Cardiac muscle cell (in vitro differentiated cells and primary cell): Measurements from ENCODE around the gene DHCR24. TPM values are rescaled to one million over a fixed set of nuclear protein-coding genes. Genes with fewer than 3 reads are reported as not detected.
A peak's percentile ranks its signal among the peaks of the same experiment; 100 is the strongest.
"Not testable (repeated sequence)": the region's sequence is repeated elsewhere in the genome, so short reads cannot be mapped to it uniquely, and the experiment has no call there.

Experiments used
- DNase-seq, 2 donors: peaks; one replicate each; pipeline versions ENCODE4 v3.0.0 to v3.0.0-alpha.2; 2010 to 2017; ENCODE audit warnings: low read depth in 1 of 2, low spot score in 1 of 2
- H3K27ac ChIP-seq: fragments of 200-600 bp; sonication (generic); 2 replicates; pipeline ENCODE4 v1.5.1; 2016
- H3K27me3 ChIP-seq: fragments of 200-600 bp; sonication (generic); 2 replicates; pipeline ENCODE4 v1.6.0; 2016; ENCODE audit warnings: control low read depth
- H3K36me3 ChIP-seq: fragments of 200-600 bp; sonication (generic); 2 replicates; pipeline ENCODE4 v1.5.1; 2016; ENCODE audit warnings: control low read depth
- H3K4me1 ChIP-seq: fragments of 200-600 bp; sonication (generic); 2 replicates; pipeline ENCODE4 v1.8.1; 2017; ENCODE audit warnings: low read depth, mild to moderate bottlenecking, mixed run types
- H3K4me3 ChIP-seq: fragments of 200-600 bp; sonication (generic); 2 replicates; pipeline ENCODE4 v1.5.1; 2016; ENCODE audit warnings: mild to moderate bottlenecking
- H3K9me3 ChIP-seq: fragments of 200-600 bp; sonication (generic); 2 replicates; pipeline ENCODE4 v1.5.1; 2017; ENCODE audit warnings: low read depth, mild to moderate bottlenecking, control low read depth
- CTCF ChIP-seq: IDR thresholded peaks from 2 replicates; pipeline ENCODE4 v1.5.1; 2012; ENCODE audit warnings: low read depth, mild to moderate bottlenecking, low read length
- polyA plus RNA-seq: library from polyadenylated mRNA; unstranded; fragments of >200 nt; fragmentation: Nextera tagmentation; extraction: Ambion mirVana; gene quantifications from 2 replicates; pipeline ENCODE4 v1.2.1, GENCODE V29; 2016
- total RNA-seq: library from RNA; depleted of rRNA; stranded (reverse); fragments of >200 nt; gene quantifications from 2 replicates; pipeline ENCODE4 v1.2.3, GENCODE V29; 2016

Gene DHCR24
- total and polyA plus RNA-seq, 2 experiments from 2014 or later, result 144 to 181 TPM

GRCh38 chr1:54885237-54885679 lies 1.7 kb downstream of the DHCR24 start:
- H3K27ac ChIP-seq, result no peak overlapping the region
- no peaks in the 10 kb centered on the region for H3K9me3 ChIP-seq
- DNase-seq, result no peak
- no peak for TF ChIP-seq CTCF
- H3K4me3 ChIP-seq, result no peak overlapping the region
- H3K4me1 ChIP-seq, result peaks cover 9% of the 10 kb centered on the region
- peaks cover 20% of the 10 kb centered on the region for H3K36me3 ChIP-seq
- no peaks in the 10 kb centered on the region for H3K27me3 ChIP-seq

GRCh38 chr1:54884768-54885167 lies 2.2 kb downstream of the DHCR24 start:
- no peaks in the 10 kb centered on the region for H3K27me3 ChIP-seq
- no peak for DNase-seq
- no peak overlapping the region for H3K27ac ChIP-seq
- H3K9me3 ChIP-seq, result no peaks in the 10 kb centered on the region
- TF ChIP-seq CTCF, result no peak
- H3K4me1 ChIP-seq, result peaks cover 9% of the 10 kb centered on the region
- H3K36me3 ChIP-seq, result peaks cover 20% of the 10 kb centered on the region
- no peak overlapping the region for H3K4me3 ChIP-seq

DNA sequence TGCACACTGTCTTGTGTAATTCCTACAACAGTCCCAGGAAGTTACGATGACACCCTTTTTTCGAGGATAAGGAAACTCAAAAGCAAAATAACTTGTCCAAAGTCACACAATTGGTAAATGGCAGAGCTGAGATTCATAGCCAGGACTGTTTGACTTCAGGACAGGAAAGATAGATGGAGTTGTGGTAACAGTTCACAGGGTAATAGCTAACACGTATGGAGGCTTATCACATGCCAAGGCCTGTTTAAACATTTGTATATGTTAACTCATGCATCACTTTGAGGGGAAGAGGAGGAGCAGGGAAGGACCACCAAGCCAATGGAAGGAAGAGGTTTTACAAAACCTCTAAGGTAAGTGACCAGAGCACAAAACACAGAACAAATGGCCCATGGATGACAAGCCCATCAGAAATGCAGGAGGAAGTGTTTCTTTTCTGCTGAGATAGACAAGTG lies 2.8 kb downstream of the DHCR24 start:
- DNase-seq, result no peak
- no peaks in the 10 kb centered on the region for H3K27me3 ChIP-seq
- peaks cover 9% of the 10 kb centered on the region for H3K4me1 ChIP-seq
- H3K9me3 ChIP-seq, result no peaks in the 10 kb centered on the region
- H3K4me3 ChIP-seq, result no peak overlapping the region
- no peak overlapping the region for H3K27ac ChIP-seq
- peaks cover 20% of the 10 kb centered on the region for H3K36me3 ChIP-seq
- no peak for TF ChIP-seq CTCF

- Histone ChIP-seq H3K27me3 (no peaks in the 10 kb centered on the region), H3K36me3 (peaks cover 20% of the 10 kb centered on the region), H3K4me3 (no peak overlapping the region), H3K9me3 (no peaks in the 10 kb centered on the region), H3K4me1 (peaks cover 9% of the 10 kb centered on the region), H3K27ac (no peak overlapping the region)
- DNase-seq, result peak in 1 of 2 donors; percentile 73
- no peak for TF ChIP-seq CTCF
These were observed 3.5 kb downstream of the DHCR24 start for GRCh38 chr1:54883349-54884102.

GRCh38 chr1:54882519-54882918 lies 4.5 kb downstream of the DHCR24 start:
- Histone ChIP-seq H3K4me1 (peaks cover 9% of the 10 kb centered on the region), H3K27me3 (no peaks in the 10 kb centered on the region), H3K36me3 (peaks cover 20% of the 10 kb centered on the region), H3K4me3 (no peak overlapping the region), H3K27ac (no peak overlapping the region), H3K9me3 (no peaks in the 10 kb centered on the region)
- DNase-seq, result no peak
- no peak for TF ChIP-seq CTCF

- not testable (repeated sequence) for H3K4me1 ChIP-seq, H3K9me3 ChIP-seq, H3K27me3 ChIP-seq, H3K27ac ChIP-seq, H3K4me3 ChIP-seq, DNase-seq
- H3K36me3 ChIP-seq, result peaks cover 20% of the 10 kb centered on the region
These were observed 5.4 kb downstream of the DHCR24 start for GRCh38 chr1:54881604-54882003.
